ENCODE data around the gene MGAT4A. TPM values are rescaled to one million over a fixed set of nuclear protein-coding genes. Genes with fewer than 3 reads are reported as not detected.

MGAT4A gene
- total RNA-seq, 6 experiments from 2014 or later, result 0.14 TPM; not detected in 5

DNA sequence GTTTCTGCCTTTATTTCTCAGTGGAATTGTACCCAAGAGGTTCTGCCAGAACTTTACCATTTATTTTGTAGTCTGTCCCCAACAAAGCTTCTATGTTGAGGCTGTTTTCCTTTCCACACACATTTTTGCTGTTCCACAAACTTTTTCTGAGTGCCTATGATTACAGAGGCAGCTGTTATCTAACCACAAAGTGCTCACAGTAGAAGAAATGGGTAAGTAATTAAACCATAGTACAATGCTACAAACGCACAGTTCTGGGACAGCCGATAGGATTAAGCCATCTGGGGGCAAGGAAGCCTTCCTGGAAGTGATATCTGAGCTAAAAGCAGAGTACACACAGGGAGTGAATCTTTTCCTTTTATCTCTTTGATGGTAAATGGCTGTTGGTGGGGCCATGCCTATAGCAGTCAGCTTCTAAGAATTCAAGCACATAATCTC is 3.9 kb upstream of the MGAT4A start:
- Mint-ChIP-seq H3K4me3 (no peak overlapping the region), H3K9me3 (no peaks in the 10 kb centered on the region), H3K4me1 (ENCODE audit: low read depth) (peaks cover 6% of the 10 kb centered on the region; the same call in 1 of the 2 replicates), H3K27ac (no peak overlapping the region), H3K27me3 (ENCODE audit: insufficient read depth) (peaks cover 25% of the 10 kb centered on the region), H3K36me3 (ENCODE audit: low read depth) (0 out of 2 replicates have a peak, but pooled peaks cover 3% of the 10 kb centered on the region)
- DNase-seq, result no peak
- TF ChIP-seq, protein P1, sequence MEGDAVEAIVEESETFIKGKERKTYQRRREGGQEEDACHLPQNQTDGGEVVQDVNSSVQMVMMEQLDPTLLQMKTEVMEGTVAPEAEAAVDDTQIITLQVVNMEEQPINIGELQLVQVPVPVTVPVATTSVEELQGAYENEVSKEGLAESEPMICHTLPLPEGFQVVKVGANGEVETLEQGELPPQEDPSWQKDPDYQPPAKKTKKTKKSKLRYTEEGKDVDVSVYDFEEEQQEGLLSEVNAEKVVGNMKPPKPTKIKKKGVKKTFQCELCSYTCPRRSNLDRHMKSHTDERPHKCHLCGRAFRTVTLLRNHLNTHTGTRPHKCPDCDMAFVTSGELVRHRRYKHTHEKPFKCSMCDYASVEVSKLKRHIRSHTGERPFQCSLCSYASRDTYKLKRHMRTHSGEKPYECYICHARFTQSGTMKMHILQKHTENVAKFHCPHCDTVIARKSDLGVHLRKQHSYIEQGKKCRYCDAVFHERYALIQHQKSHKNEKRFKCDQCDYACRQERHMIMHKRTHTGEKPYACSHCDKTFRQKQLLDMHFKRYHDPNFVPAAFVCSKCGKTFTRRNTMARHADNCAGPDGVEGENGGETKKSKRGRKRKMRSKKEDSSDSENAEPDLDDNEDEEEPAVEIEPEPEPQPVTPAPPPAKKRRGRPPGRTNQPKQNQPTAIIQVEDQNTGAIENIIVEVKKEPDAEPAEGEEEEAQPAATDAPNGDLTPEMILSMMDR (IDR thresholded peaks at IDR 0.05), result no peak

DNA sequence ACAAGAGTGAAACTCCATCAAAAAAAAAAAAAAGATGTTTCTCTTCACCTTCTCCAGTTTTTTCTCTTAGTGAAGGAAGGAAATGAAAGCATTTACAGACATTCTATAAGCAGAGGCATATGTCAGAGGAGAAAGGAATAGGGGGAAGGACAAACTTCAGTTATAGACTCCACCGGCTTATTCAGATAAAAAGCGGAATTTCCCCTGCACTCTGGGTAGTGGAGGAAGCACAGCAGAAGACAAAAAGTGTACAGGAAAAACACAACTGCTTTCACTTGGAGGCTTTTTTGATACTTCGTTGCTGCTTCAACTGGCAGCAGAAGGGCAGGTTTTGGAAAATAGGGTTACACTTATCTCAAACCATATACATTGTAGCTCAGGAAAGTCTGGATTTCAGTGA is 3.2 kb upstream of the MGAT4A start:
- Mint-ChIP-seq H3K9me3 (no peaks in the 10 kb centered on the region), H3K4me3 (no peak overlapping the region)
- TF ChIP-seq, protein P1 (IDR thresholded peaks at IDR 0.05), result no peak

DNA sequence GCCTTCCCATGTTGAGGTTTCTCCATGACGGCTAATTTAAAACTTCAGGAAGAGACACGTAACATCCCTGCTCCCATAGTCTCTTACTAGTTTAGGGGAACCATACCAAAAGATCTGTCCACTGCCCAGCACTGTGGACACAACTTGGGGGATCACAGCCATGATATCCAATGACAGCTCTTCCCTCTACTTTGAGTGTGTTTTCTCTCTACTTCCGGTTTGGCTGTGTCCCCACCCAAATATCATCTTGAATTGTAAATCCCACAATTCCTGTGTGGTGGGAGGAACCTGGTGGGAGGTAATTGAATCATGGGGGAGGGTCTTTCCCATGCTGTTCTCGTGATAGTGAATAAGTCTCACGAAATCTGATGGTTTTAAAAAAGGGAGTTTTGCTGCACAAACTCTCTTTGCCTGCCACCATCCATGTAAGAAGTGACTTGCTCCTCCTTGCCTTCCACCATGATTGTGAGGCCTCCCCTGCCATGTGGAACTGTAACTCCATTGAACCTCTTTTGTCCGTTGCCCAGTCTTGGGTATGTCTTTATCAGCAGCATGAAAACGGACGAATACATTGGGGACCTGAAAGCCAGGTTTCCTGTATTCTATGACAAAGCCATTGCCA is 1.6 kb upstream of the MGAT4A start:
- DNase-seq, result no peak
- TF ChIP-seq, protein P1 (IDR thresholded peaks at IDR 0.05), result no peak
- Mint-ChIP-seq H3K27ac (no peak overlapping the region), H3K4me3 (no peak overlapping the region), H3K4me1 (ENCODE audit: low read depth) (peaks cover 6% of the 10 kb centered on the region; the same call in 1 of the 2 replicates), H3K27me3 (ENCODE audit: insufficient read depth) (peaks cover 30% of the 10 kb centered on the region), H3K36me3 (ENCODE audit: low read depth) (0 out of 2 replicates have a peak, but pooled peaks cover 3% of the 10 kb centered on the region), H3K9me3 (no peaks in the 10 kb centered on the region)

More for the DNA sequence above, 3.2 kb upstream of the MGAT4A start:
- peaks cover 6% of the 10 kb centered on the region; the same call in 1 of the 2 replicates for H3K4me1 Mint-ChIP-seq (ENCODE audit: low read depth)
- H3K27ac Mint-ChIP-seq, result no peak overlapping the region
- no peak for DNase-seq
- H3K27me3 Mint-ChIP-seq (ENCODE audit: insufficient read depth), result peaks cover 29% of the 10 kb centered on the region
- 0 out of 2 replicates have a peak, but pooled peaks cover 3% of the 10 kb centered on the region for H3K36me3 Mint-ChIP-seq (ENCODE audit: low read depth)

GRCh38 chr2:98731894-98732349 is 990 bp upstream of the MGAT4A start:
- Mint-ChIP-seq H3K27me3 (ENCODE audit: insufficient read depth) (peaks cover 31% of the 10 kb centered on the region), H3K9me3 (no peaks in the 10 kb centered on the region), H3K27ac (no peak overlapping the region), H3K4me1 (ENCODE audit: low read depth) (peaks cover 6% of the 10 kb centered on the region; the same call in 1 of the 2 replicates), H3K36me3 (ENCODE audit: low read depth) (0 out of 2 replicates have a peak, but pooled peaks cover 3% of the 10 kb centered on the region), H3K4me3 (peak overlapping the region; percentile 72)
- no peak for DNase-seq
- TF ChIP-seq, protein P1 (IDR thresholded peaks at IDR 0.05), result no peak

DNA sequence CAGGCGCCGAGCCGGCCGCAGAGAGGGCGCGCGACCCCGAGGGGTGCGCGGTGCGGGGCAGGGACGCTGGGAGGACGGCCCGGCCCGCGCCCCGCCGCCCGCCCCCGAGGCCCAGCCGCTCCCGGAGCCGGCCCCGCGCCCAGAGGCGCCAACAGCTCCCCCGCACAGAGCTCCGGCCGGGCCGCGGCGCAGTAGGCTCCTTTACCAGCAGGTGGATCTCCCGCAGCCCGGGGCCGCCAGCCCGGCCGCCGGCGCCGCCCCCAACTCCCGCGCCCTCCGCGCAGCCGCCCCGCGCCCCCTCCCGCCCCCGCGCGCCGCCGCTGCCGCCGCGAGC is 258 bp downstream of the MGAT4A start:
- TF ChIP-seq, protein P1 (IDR thresholded peaks at IDR 0.05), result no peak
- Mint-ChIP-seq H3K27ac (no peak overlapping the region), H3K27me3 (ENCODE audit: insufficient read depth) (peaks cover 34% of the 10 kb centered on the region), H3K4me1 (ENCODE audit: low read depth) (no peaks in the 10 kb centered on the region), H3K9me3 (no peaks in the 10 kb centered on the region), H3K36me3 (ENCODE audit: low read depth) (0 out of 2 replicates have a peak, but pooled peaks cover 3% of the 10 kb centered on the region), H3K4me3 (no peak overlapping the region)
- DNase-seq, result no peak

All from HFFc6 (cell line).